CD14-positive monocyte (primary cell): ENCODE results near the gene RAB35. TPM values are rescaled to one million over a fixed set of nuclear protein-coding genes. Genes with fewer than 3 reads are reported as not detected.

Experiments
- DNase-seq, 3 donors: peaks; one replicate each; pipeline ENCODE4 v3.0.0-alpha.2; 2011 to 2022
- H2AFZ ChIP-seq: 2 replicates; pipeline ENCODE4 v1.6.0; 2012; ENCODE audit warnings: mild to moderate bottlenecking, low read depth, low read length, inconsistent platforms; ENCODE audit not compliant: insufficient read depth, poor library complexity, severe bottlenecking
- H3K27ac ChIP-seq, 2 donors: 1 replicate in 1 of 2; 2 replicates in 1 of 2; pipeline ENCODE4 v1.5.1; 2012 to 2013; ENCODE audit warnings: low read length in 2 of 2, control low read depth in 1 of 2, inconsistent platforms in 1 of 2, low read depth in 1 of 2, mild to moderate bottlenecking in 1 of 2
- H3K27me3 ChIP-seq, 2 donors: one replicate each; pipeline versions ENCODE4 v1.6.0 to v1.6.1; 2011 to 2013; ENCODE audit warnings: low read length in 2 of 2; ENCODE audit not compliant: control insufficient read depth in 2 of 2, insufficient read depth in 2 of 2
- H3K36me3 ChIP-seq, 2 donors: replicated peaks in 1 of 2; 1 replicate in 1 of 2; 2 replicates in 1 of 2; pipeline versions ENCODE4 v1.5.1 to v1.6.1; 2012 to 2013; ENCODE audit warnings: low read length in 2 of 2, control low read depth in 1 of 2, inconsistent platforms in 1 of 2, mild to moderate bottlenecking in 1 of 2; ENCODE audit not compliant: insufficient read depth in 2 of 2, control insufficient read depth in 1 of 2
- H3K4me1 ChIP-seq, 2 donors: 1 replicate in 1 of 2; 2 replicates in 1 of 2; pipeline versions ENCODE4 v1.5.1 to v1.6.1; 2012 to 2013; ENCODE audit warnings: low read length in 2 of 2, control low read depth in 1 of 2, inconsistent platforms in 1 of 2, mild to moderate bottlenecking in 1 of 2, moderate library complexity in 1 of 2; ENCODE audit not compliant: insufficient read depth in 2 of 2, control insufficient read depth in 1 of 2
- H3K4me2 ChIP-seq: replicated peaks from 2 replicates; pipeline ENCODE3; 2012; ENCODE audit warnings: low read length, moderate library complexity, mild to moderate bottlenecking; ENCODE audit not compliant: poor library complexity, severe bottlenecking; ENCODE audit errors: extremely low read depth
- H3K4me3 ChIP-seq, 3 experiments: fragments of 200-600 bp in 1 of 3; sonication (generic) in 1 of 3; replicated peaks in 1 of 3; 1 replicate in 2 of 3; 2 replicates in 1 of 3; pipeline ENCODE4 v1.5.1; 2011 to 2013; ENCODE audit warnings: low read length in 3 of 3, mild to moderate bottlenecking in 3 of 3, control low read depth in 2 of 3, low read depth in 2 of 3, inconsistent platforms in 1 of 3, moderate library complexity in 1 of 3
- H3K79me2 ChIP-seq: 2 replicates; pipeline ENCODE4 v1.6.0; 2012; ENCODE audit warnings: mild to moderate bottlenecking, control low read depth, inconsistent platforms, low read length, moderate library complexity; ENCODE audit not compliant: insufficient read depth
- H3K9ac ChIP-seq: 2 replicates; pipeline ENCODE4 v1.6.0; 2017; ENCODE audit warnings: low read length, mild to moderate bottlenecking; ENCODE audit not compliant: insufficient read depth, poor library complexity, severe bottlenecking
- H3K9me3 ChIP-seq, 2 donors: replicated peaks in 1 of 2; 1 replicate in 1 of 2; 2 replicates in 1 of 2; pipeline versions ENCODE4 v1.5.1 to v1.6.1; 2012 to 2013; ENCODE audit warnings: low read length in 2 of 2, control low read depth in 1 of 2; ENCODE audit not compliant: control insufficient read depth in 1 of 2, insufficient read depth in 1 of 2
- H4K20me1 ChIP-seq: 2 replicates; pipeline ENCODE4 v1.6.0; 2012; ENCODE audit warnings: mild to moderate bottlenecking, low read length, control low read depth, moderate library complexity; ENCODE audit not compliant: insufficient read depth
- H3K27ac Mint-ChIP-seq, 7 donors: one replicate each; pipeline ENCODE4 v1.8.0; 2020; ENCODE audit warnings: mild to moderate bottlenecking in 7 of 7, mixed read lengths in 7 of 7, moderate library complexity in 6 of 7, inconsistent platforms in 2 of 7
- H3K27me3 Mint-ChIP-seq, 3 donors: one replicate each; pipeline ENCODE4 v1.8.0; 2021 to 2022; ENCODE audit warnings: low read depth in 3 of 3, mild to moderate bottlenecking in 3 of 3, mixed read lengths in 3 of 3, moderate library complexity in 3 of 3, inconsistent platforms in 1 of 3
- H3K36me3 Mint-ChIP-seq, 2 donors: one replicate each; pipeline ENCODE4 v1.8.0; 2020; ENCODE audit warnings: mixed read lengths in 2 of 2, inconsistent platforms in 1 of 2, mild to moderate bottlenecking in 1 of 2
- H3K4me1 Mint-ChIP-seq: one replicate; pipeline ENCODE4 v1.8.0; 2020; ENCODE audit warnings: mild to moderate bottlenecking, mixed read lengths
- H3K4me3 Mint-ChIP-seq, 2 donors: one replicate each; pipeline ENCODE4 v1.8.0; 2020; ENCODE audit warnings: mild to moderate bottlenecking in 2 of 2, mixed read lengths in 2 of 2, moderate library complexity in 1 of 2
- H3K9me3 Mint-ChIP-seq, 7 donors: one replicate each; pipeline ENCODE4 v1.8.0; 2020 to 2022; ENCODE audit warnings: mixed read lengths in 7 of 7, mild to moderate bottlenecking in 6 of 7, moderate library complexity in 6 of 7, inconsistent platforms in 2 of 7
- CTCF ChIP-seq: fragments of 200-600 bp; IDR thresholded peaks from one replicate; pipeline ENCODE4 v1.8.0; 2022; ENCODE audit warnings: antibody characterized with exemption, mild to moderate bottlenecking
- WGBS: methylation state at CpG from one replicate; pipeline ENCODE4 v1.1.5; 2013; ENCODE audit warnings: missing lambda C conversion rate; ENCODE audit not compliant: insufficient coverage; 5-methylcytosine and 5-hydroxymethylcytosine counted together
- intact Hi-C, 2 donors: fragments of 100-400 bp; cut with micrococcal nuclease; formaldehyde crosslinking; loops; one replicate each; pipeline versions ENCODE4 v1.15.0 to v1.15.1; 2023
- polyA plus RNA-seq, 3 donors: library from polyadenylated mRNA; depleted of rRNA in 1 of 3; unstranded in 2 of 3; stranded (reverse) in 1 of 3; fragments of 300-500 nt in 2 of 3; fragments of >200 nt in 1 of 3; fragmentation: Illumina TruSeq in 2 of 3; gene quantifications; 1 replicate in 2 of 3; 2 replicates in 1 of 3; pipeline ENCODE4 v1.2.3, GENCODE V29; 2012 to 2021

RAB35 gene
- polyA plus RNA-seq, 3 donors: 20.4 to 27.3 (median 21.6) TPM

DNA sequence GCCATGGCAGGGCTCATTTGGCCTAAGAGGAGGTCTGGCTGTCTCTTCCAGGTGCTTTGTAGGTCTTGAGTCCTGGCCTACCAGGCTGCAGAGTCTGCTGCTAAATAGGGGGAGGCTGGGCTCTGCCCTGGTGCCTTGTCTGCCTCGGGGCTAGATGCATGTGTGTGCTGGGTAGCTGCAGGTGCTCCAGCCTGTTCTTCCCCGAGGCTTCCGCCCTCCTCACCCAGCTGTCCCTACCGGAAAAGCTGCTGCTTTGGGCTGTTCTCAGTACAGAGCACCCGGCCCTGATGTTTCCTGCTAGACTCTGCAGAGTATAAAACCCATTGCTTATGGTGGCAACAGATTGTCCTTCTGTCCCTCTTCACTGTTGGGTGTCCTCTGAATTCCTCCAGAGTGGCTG, 37.7 kb downstream of the RAB35 start:
- DNase-seq: no peak

DNA sequence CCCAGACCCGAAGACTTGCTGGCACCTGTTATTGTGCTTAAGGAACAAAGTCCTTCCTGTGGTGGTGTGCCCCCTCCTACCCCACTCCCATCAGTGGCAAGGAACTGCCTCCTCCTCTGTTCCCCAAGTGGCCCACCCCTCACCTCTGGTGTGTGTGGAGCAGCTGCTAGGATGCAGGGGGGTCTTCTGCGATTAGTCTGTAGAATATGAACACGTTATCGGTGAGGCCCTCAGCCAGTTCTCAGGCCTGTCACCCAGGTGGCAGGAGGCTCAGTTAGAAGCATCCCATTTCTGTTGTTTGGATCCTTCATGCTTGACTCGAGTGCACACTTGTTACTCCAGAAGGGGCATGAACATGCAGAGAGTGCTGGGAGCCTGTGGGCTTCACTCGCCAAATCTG, 39.3 kb downstream of the RAB35 start:
- H3K36me3 Mint-ChIP-seq: no peaks in the 10 kb centered on the region
- no peak for DNase-seq
- intact Hi-C loops: no loop called here

More for the DNA sequence above, 37.7 kb downstream of the RAB35 start:
- Mint-ChIP-seq H3K4me1 (peaks cover 7% of the 10 kb centered on the region), H3K9me3 (peaks cover 0 to 2% (median 0%) of the 10 kb centered on the region in 7 donors), H3K27me3 (peaks cover 0 to 6% (median 3%) of the 10 kb centered on the region in 3 donors), H3K4me3 (no peak overlapping the region), H3K27ac (no peak overlapping the region), H3K36me3 (no peaks in the 10 kb centered on the region)
- H3K4me3 ChIP-seq: no peak overlapping the region
- H3K4me2 ChIP-seq: no peak overlapping the region
- H3K9me3 ChIP-seq: no peaks in the 10 kb centered on the region
- H3K27ac ChIP-seq: no peak overlapping the region
- peaks cover 0 to 3% of the 10 kb centered on the region in 2 donors for H3K4me1 ChIP-seq
- H4K20me1 ChIP-seq: no peaks in the 10 kb centered on the region
- TF ChIP-seq CTCF: no peak
- intact Hi-C loops: no loop called here
- no peaks in the 10 kb centered on the region for H3K27me3 ChIP-seq
- WGBS: 84% methylated on average over 4 of the region's 5 CpGs
- no peaks in the 10 kb centered on the region for H3K36me3 ChIP-seq
- no peak overlapping the region for H2AFZ ChIP-seq
- no peaks in the 10 kb centered on the region for H3K79me2 ChIP-seq
- no peak overlapping the region for H3K9ac ChIP-seq

More for the DNA sequence above, 39.3 kb downstream of the RAB35 start:
- peaks cover 0 to 3% of the 10 kb centered on the region in 2 donors for H3K4me1 ChIP-seq
- 86% methylated on average over 5 of the region's 6 CpGs for WGBS
- H3K9ac ChIP-seq: no peak overlapping the region
- H3K79me2 ChIP-seq: no peaks in the 10 kb centered on the region
- no peak overlapping the region for H3K4me2 ChIP-seq
- TF ChIP-seq CTCF: no peak
- H3K9me3 ChIP-seq: no peaks in the 10 kb centered on the region
- peaks cover 0 to 2% (median 0%) of the 10 kb centered on the region in 7 donors for H3K9me3 Mint-ChIP-seq
- no peak overlapping the region for H3K4me3 ChIP-seq
- H3K27ac ChIP-seq: no peak overlapping the region
- no peak overlapping the region for H3K4me3 Mint-ChIP-seq
- peaks cover 0 to 6% (median 3%) of the 10 kb centered on the region in 3 donors for H3K27me3 Mint-ChIP-seq
- H4K20me1 ChIP-seq: no peaks in the 10 kb centered on the region
- H3K27me3 ChIP-seq: no peaks in the 10 kb centered on the region
- no peak overlapping the region for H2AFZ ChIP-seq
- H3K36me3 ChIP-seq: no peaks in the 10 kb centered on the region
- H3K4me1 Mint-ChIP-seq: peaks cover 7% of the 10 kb centered on the region
- H3K27ac Mint-ChIP-seq: no peak overlapping the region
